GM18870 (cell line): Measurements from ENCODE around the gene CDC42EP4.
"Not testable (repeated sequence)": the region's sequence is repeated elsewhere in the genome, so short reads cannot be mapped to it uniquely, and the experiment has no call there.

Experiments
- ATAC-seq: cut with Tn5 transposase; IDR thresholded peaks from one replicate; pipeline ENCODE4 v1.9.1; 2021; ENCODE audit warnings: moderate library complexity; ENCODE audit not compliant: unreplicated experiment

Gene CDC42EP4

DNA sequence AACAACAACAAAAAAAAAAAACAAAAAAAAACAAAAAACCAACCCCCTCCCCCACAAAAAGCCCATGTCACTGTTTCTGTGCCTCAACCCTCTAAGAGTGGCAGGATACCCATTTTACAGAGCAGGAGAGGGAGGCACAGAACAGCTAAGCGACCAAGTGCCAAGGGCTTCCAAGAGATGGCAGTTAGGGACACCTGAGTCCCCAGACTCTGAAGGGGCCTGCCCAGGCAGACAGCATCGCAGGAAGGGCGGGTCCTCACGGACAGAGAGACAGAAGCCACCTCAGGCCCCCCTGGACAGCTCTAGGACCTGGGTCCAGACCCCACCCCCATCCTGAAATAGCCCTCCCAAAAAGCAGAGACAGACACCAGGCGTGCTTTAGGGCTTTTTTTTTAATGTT lies 28.6 kb downstream of the CDC42EP4 start:
- ATAC-seq, result no peak

DNA sequence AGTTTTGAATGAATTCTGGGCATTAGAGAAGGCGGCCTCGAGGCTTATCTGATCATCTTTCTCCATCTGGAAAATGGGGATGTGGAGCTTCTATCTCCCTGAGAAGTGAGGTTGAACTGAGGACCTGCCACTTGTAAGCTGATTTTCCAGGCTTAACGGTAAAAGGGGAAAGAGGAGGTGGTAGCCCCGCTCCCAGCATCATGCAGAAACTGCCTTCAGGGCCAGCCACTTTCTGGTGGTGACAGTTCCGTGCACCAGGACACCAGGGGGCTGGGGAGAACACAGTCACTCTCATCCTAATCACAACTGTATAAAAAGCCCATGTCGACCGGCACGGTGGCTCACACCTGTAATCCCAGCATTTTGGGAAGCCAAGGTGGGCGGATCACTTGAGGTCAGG lies 29.2 kb downstream of the CDC42EP4 start:
- no peak for ATAC-seq

DNA sequence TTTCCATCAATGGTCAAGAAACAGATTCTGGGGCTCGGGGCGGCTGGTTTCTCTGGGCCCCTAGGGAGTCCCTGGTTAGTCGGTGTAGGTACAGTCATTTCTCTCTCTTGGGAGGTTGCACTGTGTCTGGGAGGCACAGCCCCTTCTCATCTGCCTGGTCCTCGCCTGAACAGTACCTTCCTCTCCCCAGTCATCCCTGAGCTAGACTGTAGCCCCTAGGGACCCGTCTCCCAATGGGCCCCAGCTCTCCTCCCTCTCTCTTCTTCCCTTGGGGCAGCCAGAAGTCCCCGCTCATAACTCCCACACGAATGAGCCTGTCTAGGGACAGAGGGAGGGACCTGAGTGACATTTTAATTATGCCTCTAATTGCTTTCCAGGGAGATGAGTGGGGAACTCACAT lies 29.9 kb downstream of the CDC42EP4 start:
- peak; percentile 94 for ATAC-seq

DNA sequence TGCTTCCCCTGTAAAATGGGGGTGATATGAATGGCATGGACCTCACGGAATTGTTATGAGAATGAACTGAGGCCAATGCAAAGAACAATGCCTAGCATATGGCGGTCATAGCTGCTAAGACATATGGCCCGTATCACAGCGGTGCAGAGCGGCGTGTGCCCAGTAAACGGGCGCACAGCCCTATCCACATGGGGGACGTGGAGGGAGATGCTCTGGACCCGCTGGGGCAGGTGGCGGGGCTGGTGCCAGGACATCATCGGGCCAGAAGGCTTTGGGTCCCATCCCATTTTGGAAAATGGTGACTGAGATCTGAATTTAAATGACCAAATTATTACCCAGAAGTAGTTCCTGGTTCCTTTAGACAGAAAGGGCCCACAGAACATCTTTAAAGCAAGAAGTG lies 31.6 kb downstream of the CDC42EP4 start:
- ATAC-seq, result no peak

DNA sequence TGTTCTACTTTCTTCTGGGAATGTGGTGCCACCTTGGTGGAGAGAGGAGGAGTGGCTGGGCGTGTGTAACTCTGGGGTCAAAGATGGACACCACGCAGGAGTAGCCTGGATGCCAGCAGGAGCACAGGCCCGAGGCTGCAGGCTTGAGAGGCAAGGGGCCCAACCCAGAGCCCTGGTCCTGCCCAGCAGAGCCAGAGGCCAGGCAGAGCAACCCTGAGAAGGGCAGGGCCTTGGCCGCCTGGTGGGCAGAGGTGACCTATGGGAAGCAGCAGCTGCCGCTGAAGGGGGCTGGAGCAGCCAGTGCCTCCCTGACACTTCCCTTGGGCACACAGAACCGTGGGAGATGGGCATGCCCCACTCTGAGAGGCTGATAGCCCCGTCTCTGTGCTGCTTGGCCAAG lies 32.1 kb downstream of the CDC42EP4 start:
- no peak for ATAC-seq

DNA sequence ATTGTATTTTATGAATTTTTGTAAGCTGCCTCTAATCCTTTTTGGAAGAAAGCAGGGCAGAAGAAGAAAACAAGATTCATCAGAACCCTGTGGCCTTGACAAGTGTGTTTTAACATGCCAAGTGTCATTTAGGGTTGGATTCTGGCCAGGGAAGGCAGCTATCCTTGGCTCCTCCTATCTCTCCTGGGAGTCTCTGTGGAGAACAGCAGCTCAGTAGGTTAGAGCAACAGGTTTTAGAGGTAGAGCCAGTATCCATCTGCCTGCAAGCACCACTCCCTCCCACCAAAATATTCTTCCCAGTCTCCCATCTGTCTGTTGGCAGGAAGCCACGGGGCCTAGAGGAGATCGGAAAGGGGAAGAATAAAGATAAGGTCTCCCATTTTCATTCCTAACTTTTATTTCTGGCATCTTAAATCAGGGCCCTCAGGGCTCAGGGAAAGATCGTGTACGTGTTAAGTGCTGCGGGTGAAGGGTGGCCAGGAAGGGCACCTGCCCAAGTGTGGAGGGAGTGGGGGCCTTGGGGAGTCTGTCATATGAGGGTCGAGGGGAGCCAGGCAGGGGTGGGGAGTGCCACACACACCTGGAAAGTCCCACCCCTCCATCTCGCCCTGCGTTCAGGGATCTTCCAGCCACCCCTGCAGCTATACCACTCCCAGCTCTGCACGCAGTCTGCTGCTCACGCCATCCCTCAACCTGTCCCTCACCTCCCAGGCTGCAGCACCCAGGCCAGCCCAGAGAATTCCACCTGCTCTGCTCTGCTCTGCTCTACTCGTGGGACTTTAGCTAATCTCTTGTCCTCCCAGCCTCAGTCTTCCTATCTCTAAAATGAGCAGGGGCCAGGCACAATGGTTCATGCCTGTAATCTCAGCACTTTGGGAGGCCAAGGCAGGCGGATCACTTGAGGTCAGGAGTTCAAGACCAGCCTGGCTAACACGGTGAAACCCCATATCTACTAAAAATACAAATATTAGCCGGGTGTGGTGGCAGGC lies 33.0 kb downstream of the CDC42EP4 start:
- no peak for ATAC-seq

DNA sequence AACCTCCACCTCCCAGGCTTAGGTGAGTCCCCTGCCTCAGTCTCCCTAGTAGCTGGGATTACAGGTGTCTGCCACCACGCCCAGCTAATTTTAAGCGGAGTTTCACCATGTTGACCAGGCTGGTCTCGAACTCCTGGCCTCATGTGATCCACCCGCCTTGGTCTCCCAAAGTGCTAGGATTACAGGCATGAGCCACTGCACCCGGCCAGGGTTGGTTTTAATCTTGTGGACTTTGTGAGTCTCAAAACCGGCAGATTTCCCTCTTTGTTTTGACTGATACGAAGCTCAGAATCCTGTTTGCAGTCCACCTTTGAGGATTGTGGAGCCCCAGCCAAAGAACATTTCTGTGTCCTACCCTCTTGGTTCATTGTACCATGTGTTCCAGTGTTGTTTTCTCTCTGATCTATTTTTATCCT lies 33.7 kb downstream of the CDC42EP4 start:
- no peak for ATAC-seq

DNA sequence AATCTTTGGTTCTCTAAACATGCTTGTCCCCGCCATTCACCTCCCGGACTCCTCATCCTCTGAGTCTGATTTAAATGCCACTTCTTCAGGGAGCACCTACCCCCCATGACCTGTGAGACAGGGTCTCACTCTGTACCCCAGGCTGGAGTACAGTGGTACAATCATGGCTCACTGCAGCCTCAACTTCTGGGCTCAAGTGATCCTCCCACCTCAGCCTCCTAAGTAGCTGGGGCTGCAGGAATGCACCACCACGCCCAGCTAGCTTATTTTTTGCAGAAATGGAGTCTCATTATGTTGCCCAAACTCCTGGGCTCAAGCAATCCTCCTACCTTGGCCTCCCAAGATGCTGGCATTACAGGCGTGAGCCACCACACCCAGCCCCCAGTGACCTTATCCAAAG lies 37.3 kb downstream of the CDC42EP4 start:
- no peak for ATAC-seq

DNA sequence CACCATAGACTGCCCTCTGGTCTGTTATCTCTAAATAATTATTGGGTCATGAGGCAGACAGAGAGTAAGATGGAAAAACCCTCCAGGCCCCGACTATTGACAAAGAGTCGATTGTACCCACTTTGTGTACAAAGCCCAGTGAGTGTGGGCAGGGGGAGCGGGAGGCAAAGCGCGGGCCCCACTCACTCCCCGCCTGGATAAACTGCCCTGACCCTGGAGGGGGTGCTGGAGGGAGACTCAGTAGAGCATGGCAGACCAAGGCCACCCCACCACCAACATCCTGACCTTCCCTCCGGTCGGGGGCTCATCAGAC lies 38.9 kb downstream of the CDC42EP4 start:
- no peak for ATAC-seq

DNA sequence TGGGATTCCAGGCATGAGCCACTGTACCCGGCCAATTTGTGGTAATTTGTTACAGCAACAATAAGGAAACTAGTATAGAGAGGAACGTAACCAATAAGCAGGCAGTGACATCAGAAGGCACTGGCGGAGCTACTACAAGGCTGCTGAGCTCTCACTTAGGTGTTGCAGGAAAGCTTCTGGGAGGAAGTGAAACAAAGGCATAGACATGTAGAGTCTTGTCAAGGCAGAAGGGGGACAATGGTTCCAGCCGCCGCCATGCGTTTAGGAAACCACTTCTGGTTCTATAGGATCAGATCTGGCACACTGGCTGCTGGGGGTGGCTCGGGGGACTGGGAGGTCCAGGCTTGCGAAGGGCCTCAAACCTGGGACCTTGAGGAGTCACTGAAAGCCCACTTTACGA lies 40.7 kb downstream of the CDC42EP4 start:
- peak; percentile 90 for ATAC-seq

DNA sequence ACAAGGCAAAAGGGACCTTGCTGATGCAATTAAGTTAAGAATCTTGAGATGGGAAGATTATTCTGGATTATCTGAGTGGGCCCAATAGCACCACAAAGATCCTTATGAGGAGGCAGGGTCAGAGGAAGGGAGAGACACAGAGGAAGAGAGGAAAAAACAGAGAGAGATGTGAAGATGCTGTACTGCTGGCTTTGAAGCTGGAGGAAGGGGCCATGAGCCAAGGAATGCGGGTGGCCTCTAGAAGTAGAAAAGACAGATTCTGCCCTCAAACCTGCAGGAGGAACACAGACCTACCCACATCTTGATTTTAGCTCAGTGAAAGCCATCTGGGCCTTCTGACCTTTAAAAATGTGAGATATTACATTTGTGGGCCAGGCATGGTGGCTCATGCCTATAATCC lies 42.0 kb downstream of the CDC42EP4 start:
- ATAC-seq, result no peak

DNA sequence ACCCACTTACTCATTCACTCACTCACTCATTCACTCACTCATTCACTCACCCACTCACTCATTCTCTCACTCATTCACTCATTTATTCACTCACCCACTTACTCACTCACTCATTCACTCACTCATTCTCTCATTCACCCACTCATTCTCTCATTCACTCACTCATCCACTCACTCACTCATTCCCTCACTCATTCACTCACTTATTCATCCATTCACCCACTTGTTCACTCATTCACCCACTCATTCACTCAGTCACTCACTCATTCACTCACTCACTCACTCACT lies 42.5 kb downstream of the CDC42EP4 start:
- ATAC-seq, result no peak

DNA sequence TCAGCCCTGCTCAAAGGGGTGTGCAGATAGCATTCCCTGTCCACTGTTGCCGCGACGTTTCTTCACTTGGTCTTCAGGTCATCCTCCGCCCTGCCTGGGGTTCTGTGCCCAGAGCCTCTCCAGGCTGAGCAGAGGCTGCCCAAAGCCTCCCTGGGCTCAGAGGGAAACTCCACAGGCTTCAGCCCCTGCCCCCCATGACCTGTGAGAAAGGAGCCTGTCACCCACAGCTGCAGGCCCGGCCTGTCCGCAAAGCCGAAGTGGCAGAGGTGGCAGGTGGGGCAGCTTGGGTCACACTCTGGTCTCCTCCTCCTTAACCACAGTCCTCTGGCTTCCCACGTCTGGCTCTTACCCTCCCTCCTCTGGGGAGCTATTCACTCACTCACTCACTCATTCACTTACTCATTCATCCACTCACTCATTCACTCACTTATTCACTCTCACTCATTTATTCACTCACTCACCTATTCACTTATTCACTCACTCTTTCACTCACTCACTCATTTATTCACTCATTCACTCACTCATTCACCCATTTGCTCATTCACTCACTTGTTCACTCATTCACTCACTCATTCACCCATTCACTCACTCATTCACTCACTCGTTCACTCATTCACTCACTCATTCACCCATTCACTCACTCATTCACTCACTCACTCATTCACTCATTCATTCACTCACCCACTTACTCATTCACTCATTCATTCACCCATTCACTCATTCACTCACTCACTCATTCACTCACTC lies 43.0 kb downstream of the CDC42EP4 start:
- no peak for ATAC-seq

DNA sequence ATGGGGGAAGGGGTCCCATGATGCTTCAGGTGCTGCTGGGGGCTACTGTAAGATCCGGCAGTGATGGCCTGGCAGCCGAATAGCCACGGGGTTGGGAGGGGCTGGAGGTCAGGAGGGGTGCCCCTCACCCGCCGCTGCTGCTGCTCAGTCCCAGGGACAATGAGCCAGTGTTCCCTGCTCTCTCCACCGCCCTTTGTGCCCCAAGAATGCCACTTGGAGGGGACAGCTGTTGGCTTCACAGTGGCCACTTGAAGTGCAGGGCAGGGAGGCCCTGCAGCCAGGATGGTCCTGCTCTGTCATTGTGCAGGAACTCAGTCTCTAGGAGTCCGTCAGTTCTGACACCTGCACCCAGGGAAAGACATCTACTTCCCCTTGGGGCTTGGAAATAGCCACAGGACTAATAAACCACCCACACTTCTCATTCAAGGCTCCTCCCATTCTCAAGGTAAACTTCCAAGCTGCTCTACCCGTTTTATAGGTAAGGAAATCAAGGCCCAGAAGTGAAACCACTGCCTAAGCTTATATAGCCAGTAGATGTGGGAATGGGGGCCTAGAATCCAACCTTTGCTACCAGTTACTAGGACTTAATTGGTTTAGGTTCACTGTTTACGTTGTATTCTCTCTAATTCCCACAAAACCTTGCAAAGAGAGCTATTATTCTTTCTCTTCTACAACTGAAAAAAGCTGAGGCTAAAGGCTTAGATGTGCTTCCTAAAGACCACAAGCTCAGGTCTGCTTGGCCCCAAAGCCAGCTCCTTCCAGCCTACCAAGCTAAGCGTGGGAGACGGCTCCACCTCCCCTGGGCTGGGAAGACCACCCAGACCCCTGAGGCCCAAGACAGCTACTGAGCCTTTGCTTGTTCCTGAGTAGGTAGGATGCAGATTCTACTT lies 43.9 kb downstream of the CDC42EP4 start:
- no peak for ATAC-seq

DNA sequence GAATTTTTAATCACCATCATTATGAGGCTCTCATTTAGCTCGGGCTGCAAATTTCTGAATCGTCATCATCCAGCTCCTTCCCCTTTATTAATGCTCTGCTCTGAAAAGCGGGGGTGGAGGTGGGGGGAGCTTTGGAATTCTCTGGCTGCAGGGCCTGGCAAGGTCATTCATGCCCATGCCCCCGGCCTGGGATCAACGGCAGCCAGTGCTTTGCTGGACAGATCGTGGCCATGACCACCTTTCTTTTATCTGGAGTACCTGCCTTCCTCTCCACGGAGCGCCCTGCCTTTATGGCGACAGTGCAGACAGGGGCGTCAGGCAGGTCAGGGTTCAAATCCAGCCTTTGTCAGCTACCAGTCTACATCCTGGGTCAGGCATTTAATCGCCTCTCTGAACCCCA lies 45.0 kb downstream of the CDC42EP4 start:
- no peak for ATAC-seq

DNA sequence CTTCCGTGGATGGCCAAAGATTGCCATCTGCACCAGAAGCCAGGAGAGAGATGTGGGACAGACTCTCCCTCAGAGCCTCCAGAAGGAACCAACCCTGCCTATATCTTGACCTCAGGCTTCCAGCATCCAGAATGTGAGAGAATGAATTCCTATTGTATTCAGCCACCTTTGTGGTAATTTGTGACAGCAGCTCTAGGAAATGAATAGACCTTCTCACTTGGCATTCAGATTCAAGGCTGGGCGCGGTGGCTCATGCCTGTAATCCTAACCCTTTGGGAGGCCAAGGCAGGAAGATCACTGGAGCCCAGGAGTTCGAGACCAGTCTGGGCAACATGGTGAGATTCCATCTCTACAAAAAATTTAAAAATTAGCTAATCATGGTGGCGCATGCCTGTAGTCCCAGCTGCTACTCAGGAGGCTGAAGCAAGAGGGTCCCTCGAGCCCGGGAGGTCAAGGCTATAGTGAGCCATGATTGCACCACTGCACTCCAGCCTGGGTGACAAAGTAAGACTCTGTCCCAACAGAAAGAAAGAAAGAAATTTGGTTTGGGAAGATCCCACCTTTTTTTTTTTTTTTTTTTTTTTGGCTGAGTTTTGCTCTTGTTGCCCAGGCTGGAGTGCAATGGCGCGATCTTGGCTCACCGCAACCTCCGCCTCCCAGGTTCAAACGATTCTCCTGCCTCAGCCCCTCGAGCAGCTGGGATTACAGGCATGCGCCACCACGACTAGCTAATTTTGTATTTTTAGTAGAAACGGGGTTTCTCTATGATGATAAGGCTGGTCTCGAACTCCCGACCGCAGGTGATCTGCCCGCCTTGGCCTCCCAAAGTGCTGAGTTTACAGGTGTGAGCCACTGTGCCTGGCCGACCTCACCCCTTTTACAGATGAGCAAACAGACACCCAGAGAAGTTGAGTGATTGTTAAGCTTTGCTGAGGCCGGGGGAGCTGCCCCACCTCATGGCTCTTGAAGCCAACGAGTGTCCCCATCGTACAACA lies 45.9 kb downstream of the CDC42EP4 start:
- ATAC-seq, result no peak

DNA sequence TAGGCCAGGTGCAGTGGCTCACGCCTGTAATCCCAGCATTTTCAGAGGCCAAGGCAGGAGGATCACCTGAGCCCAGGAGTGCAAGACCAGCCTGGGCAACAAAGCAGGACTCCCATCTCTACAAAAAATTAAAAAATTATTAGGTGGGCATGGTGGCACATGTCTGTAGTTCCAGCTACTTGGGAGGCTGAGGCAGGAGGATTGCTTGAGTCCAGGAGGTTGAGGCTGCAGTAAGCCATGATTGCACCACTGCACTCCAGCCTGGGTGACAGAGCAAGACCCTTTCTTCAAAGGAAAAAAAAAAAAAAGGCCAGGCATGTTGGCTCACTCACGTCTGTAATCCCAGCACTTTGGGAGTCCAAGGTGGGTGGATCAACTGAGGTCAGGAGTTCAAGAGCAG lies 47.4 kb downstream of the CDC42EP4 start:
- not testable (repeated sequence) for ATAC-seq

DNA sequence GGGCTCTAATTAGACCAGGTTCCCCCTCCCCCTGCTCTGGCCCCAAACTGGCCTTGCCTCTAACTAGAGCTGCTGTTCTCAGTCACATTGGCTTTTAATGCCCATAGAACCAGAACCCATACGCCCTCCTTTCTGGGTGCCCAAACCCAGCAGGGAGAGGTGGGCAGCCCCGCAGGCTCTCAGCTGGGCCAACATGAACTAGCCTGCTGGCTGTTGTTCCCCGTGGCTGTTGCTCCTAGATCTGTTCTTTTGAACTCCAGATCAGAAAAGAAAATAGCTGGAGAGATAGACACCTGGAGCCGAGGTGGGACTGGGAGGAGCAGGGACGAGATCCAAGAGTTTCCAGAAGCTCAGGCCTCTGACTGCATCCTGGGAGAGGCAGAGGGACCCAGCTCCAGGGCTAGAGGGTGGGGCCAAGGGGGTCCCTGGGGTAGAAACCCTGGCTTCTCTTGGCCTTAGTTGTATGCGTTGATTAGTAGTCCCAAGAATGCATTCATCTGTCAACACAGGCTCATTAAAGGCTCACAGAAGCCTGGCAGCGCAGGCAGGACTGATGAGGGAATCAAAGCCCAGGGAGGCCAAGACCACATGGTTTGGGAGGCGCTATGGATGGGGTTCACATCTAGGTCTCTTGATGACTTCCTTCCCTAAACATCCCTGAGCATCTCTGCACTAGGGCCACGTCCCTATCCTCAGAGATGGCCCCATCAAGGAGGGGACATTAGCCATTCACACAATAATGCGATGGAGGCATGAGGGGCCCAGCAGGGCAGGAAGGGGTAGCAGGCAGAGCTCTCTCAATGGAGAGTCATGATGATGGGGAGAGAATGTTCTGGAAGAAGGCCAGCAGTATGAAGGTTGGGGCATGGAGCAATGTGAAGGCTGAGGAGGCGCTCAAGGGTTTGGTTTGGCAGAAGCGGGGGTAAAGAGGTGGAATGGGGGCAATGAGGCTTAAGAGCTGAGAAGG lies 48.8 kb downstream of the CDC42EP4 start:
- no peak for ATAC-seq
